Measurements from ENCODE around the gene KCNG4.

DNA sequence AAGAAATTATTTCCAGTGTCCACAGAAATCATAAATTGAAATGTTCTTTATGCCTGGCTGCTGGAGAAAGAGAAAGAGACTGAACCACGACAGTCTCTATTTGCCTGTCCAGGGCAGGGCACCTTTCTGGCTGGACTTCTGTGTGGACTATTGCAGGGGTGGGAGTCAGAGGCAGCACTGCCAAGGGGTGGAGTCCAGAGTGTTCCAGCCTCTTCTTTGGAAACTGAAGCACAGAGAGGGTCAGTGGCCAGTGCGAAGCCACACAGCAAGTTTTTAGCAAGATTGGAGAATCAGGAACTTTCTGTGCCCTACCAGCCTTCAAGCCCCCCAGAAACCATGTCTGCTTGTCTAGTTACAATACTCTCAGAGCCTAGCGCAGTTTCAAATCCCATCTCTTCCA lies 15.3 kb downstream of the KCNG4 start:
- no peak for TF ChIP-seq CTCF (IDR thresholded peaks at IDR 0.05)
- no peak for TF ChIP-seq EZH2phosphoT487 (IDR thresholded peaks at IDR 0.05)

All from neural progenitor cell (in vitro differentiated cells).